ENCODE results near the gene GLYATL1. TPM values are rescaled to one million over a fixed set of nuclear protein-coding genes. Genes with fewer than 3 reads are reported as not detected.

GLYATL1 gene
- total RNA-seq, 1 experiment from 2014 or later: 3.8 TPM

GRCh38 chr11:58940028-58940427 lies 740 bp downstream of the GLYATL1 start:
- H3K36me3 ChIP-seq (replicated peaks; ENCODE audit: control insufficient read depth, insufficient read depth, low read length): no peaks in the 10 kb centered on the region
- H3K4me3 ChIP-seq (ENCODE audit: insufficient read depth, low read depth, low read length): no peak overlapping the region
- no peak for DNase-seq

GRCh38 chr11:58941838-58942237 lies 2.5 kb downstream of the GLYATL1 start:
- Histone ChIP-seq H3K27me3 (ENCODE audit: control insufficient read depth, insufficient read depth, low read length) (no peaks in the 10 kb centered on the region), H3K4me3 (ENCODE audit: insufficient read depth, low read depth, low read length) (no peak overlapping the region), H3K36me3 (replicated peaks; ENCODE audit: control insufficient read depth, insufficient read depth, low read length) (no peaks in the 10 kb centered on the region)
- no peak for DNase-seq

More at GRCh38 chr11:58940028-58940427, 740 bp downstream of the GLYATL1 start:
- H3K27me3 ChIP-seq (ENCODE audit: control insufficient read depth, insufficient read depth, low read length): no peaks in the 10 kb centered on the region

DNA sequence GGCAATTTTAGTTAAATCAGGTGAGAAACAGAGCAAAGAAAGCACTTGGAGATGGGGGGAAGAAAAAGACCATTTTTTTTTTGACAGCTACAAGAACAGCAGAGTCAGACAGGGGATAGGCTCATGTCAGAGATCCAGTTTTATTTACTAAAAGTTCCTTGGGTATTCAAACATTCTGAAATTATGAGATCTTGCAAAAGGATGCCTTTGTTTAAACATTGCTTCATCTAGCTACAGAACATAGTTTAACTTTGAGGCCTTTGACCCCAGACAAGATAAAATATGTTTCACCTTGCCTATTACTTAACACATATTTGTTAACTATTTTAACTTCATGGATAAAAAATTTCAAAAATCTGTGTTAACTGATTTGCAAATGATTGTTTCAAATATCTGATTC lies 6.4 kb downstream of the GLYATL1 start:
- DNase-seq: no peak
- H3K27me3 ChIP-seq (ENCODE audit: control insufficient read depth, insufficient read depth, low read length): no peaks in the 10 kb centered on the region
- no peaks in the 10 kb centered on the region for H3K36me3 ChIP-seq (replicated peaks; ENCODE audit: control insufficient read depth, insufficient read depth, low read length)
- no peak overlapping the region for H3K4me3 ChIP-seq (ENCODE audit: insufficient read depth, low read depth, low read length)

- DNase-seq: no peak
- H3K36me3 ChIP-seq (replicated peaks; ENCODE audit: control insufficient read depth, insufficient read depth, low read length): no peaks in the 10 kb centered on the region
- H3K27me3 ChIP-seq (ENCODE audit: control insufficient read depth, insufficient read depth, low read length): no peaks in the 10 kb centered on the region
- H3K4me3 ChIP-seq (ENCODE audit: insufficient read depth, low read depth, low read length): no peak overlapping the region
Observed at GRCh38 chr11:58949184-58949583, 9.9 kb downstream of the GLYATL1 start.

GRCh38 chr11:58957922-58958321 lies 18.6 kb downstream of the GLYATL1 start:
- DNase-seq: no peak
- no peak overlapping the region for H3K4me3 ChIP-seq (ENCODE audit: insufficient read depth, low read depth, low read length)
- no peaks in the 10 kb centered on the region for H3K36me3 ChIP-seq (replicated peaks; ENCODE audit: control insufficient read depth, insufficient read depth, low read length)
- H3K27me3 ChIP-seq (ENCODE audit: control insufficient read depth, insufficient read depth, low read length): no peaks in the 10 kb centered on the region

DNA sequence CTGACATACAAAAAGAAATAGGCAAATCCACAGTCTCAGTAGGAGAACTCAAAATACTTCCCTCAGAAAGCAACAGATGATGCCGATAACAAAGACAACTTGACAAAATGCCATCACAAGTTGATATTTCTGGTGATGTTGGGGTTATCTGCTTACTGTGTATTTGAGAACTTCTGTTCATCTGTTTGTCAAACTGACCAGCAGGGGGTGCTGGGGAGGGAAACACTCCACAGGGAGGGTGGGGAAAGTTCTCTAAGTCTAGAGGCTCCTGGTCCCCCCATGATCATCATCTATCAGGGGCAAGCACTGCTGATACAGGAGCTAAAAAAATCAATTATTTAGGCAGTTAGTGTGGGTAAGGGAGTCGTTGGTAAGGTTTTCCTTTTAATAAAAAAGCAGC lies 19.2 kb downstream of the GLYATL1 start:
- peak; percentile 47 for DNase-seq
- no peaks in the 10 kb centered on the region for H3K36me3 ChIP-seq (replicated peaks; ENCODE audit: control insufficient read depth, insufficient read depth, low read length)
- H3K27me3 ChIP-seq (ENCODE audit: control insufficient read depth, insufficient read depth, low read length): no peaks in the 10 kb centered on the region
- H3K4me3 ChIP-seq (ENCODE audit: insufficient read depth, low read depth, low read length): no peak overlapping the region

- peak; percentile 80 for DNase-seq
- no peaks in the 10 kb centered on the region for H3K36me3 ChIP-seq (replicated peaks; ENCODE audit: control insufficient read depth, insufficient read depth, low read length)
- H3K27me3 ChIP-seq (ENCODE audit: control insufficient read depth, insufficient read depth, low read length): peaks cover 6% of the 10 kb centered on the region; the same call in 1 of the 2 replicates
- H3K4me3 ChIP-seq (ENCODE audit: insufficient read depth, low read depth, low read length): peak overlapping the region; percentile 33; the same call in 1 of the 2 replicates
Observed at GRCh38 chr11:58963551-58964104, 24.3 kb downstream of the GLYATL1 start.

- Histone ChIP-seq H3K27me3 (ENCODE audit: control insufficient read depth, insufficient read depth, low read length) (peaks cover 8% of the 10 kb centered on the region; the same call in 1 of the 2 replicates), H3K36me3 (replicated peaks; ENCODE audit: control insufficient read depth, insufficient read depth, low read length) (no peaks in the 10 kb centered on the region), H3K4me3 (ENCODE audit: insufficient read depth, low read depth, low read length) (no peak overlapping the region)
- DNase-seq: no peak
Observed at GRCh38 chr11:58965246-58965985, 26.1 kb downstream of the GLYATL1 start.

DNA sequence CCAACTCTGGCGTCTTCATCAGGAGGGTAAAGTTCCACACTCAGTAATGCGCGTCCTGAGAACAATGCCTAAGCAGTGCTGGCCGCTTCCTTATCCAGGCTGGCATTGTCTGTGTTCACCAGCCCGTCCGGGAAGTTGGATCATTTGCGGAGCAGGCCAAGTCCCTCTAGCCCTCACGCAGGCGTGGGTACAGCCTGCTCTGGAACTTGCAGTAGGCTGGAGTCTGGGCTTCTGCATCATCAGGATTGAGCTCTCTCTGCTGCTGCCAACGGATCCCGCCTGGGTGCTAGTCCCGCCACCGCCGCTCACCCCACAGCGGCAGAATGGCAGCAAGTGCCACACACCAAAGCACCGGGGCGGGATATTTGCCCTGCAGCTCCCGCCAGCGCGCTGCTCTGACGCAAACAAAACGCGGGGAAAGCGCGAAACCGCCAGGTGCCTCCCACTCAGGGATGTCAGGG lies 29.0 kb downstream of the GLYATL1 start:
- peak; percentile 27 for DNase-seq
- no peaks in the 10 kb centered on the region for H3K36me3 ChIP-seq (replicated peaks; ENCODE audit: control insufficient read depth, insufficient read depth, low read length)
- H3K4me3 ChIP-seq (ENCODE audit: insufficient read depth, low read depth, low read length): peak overlapping the region; percentile 5; the same call in 1 of the 2 replicates
- peaks cover 8% of the 10 kb centered on the region; the same call in 1 of the 2 replicates for H3K27me3 ChIP-seq (ENCODE audit: control insufficient read depth, insufficient read depth, low read length)

GRCh38 chr11:58977470-58977869 lies 38.2 kb downstream of the GLYATL1 start:
- DNase-seq: no peak
- H3K4me3 ChIP-seq (ENCODE audit: insufficient read depth, low read depth, low read length): no peak overlapping the region
- H3K27me3 ChIP-seq (ENCODE audit: control insufficient read depth, insufficient read depth, low read length): no peaks in the 10 kb centered on the region
- no peaks in the 10 kb centered on the region for H3K36me3 ChIP-seq (replicated peaks; ENCODE audit: control insufficient read depth, insufficient read depth, low read length)

DNA sequence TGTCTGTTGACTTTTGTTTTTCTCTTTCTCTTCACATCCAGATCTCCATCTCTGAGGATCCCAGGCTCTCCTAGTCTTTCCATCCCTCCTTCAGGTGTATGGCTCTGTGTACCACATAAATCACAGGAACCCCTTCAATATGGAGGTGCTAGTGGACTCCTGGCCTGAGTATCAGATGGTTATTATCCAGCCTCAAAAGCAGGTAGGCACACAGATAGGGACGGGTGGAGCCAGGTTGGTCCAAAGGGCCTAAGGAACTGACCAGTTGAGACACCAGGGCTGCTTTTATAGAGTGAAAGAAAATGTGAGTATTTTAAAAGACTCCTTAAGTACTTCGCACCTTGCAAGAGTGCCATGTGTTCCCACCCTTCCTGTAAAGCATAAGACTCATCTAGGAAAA lies 39.9 kb downstream of the GLYATL1 start:
- Histone ChIP-seq H3K36me3 (replicated peaks; ENCODE audit: control insufficient read depth, insufficient read depth, low read length) (no peaks in the 10 kb centered on the region), H3K27me3 (ENCODE audit: control insufficient read depth, insufficient read depth, low read length) (no peaks in the 10 kb centered on the region), H3K4me3 (ENCODE audit: insufficient read depth, low read depth, low read length) (no peak overlapping the region)
- DNase-seq: no peak

DNA sequence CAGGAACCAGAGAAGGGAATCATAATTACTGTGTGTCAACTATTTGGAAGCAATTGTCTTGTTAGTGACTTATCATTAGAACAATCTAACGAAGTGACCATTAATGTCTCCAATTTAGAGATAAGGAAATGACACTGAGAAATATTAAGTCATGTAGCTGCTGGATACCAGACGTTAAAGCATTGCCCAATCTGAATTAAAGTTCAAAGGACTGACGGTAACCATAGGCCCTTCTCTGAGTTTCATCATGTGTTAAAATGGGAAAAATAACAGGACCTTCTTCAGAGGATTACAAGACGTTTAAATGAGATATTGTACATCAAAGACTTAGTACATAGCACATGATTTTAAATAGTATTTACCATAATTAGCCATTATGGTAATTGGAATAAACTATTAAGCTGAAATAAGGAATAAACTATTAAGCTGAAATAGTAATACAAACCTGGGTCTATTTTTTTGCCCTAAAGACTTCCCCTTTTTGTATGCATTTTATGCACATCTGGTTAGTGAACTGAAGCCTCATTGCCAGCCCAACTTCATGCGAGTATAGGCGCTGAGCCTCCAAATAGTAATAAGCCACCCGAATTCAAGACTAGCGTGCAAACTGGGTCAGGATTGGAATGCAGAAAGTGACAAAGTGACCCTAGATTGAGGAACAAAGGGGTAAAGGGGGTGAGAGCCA lies 41.0 kb downstream of the GLYATL1 start:
- H3K4me3 ChIP-seq (ENCODE audit: insufficient read depth, low read depth, low read length): no peak overlapping the region
- H3K27me3 ChIP-seq (ENCODE audit: control insufficient read depth, insufficient read depth, low read length): no peaks in the 10 kb centered on the region
- no peak for DNase-seq
- no peaks in the 10 kb centered on the region for H3K36me3 ChIP-seq (replicated peaks; ENCODE audit: control insufficient read depth, insufficient read depth, low read length)

DNA sequence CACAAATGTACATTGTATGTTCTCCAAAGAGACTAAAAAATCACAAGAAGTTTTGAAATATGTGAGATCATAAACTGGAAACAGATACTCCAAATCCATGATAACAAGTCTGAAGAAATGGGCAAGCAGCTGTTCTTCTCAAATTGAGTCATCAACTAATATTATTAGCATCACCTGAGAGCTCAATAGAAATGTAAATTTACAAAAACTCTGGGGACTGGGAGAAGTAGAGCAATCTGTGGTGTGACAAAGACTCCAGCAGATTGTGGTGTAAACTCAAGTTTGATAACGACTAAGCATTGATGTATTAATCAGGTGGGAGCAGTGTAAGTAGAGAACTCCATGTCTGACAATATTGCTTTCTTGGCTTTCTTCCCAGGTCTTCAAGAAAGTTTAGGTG lies 53.2 kb downstream of the GLYATL1 start:
- Histone ChIP-seq H3K27me3 (ENCODE audit: control insufficient read depth, insufficient read depth, low read length) (no peaks in the 10 kb centered on the region), H3K4me3 (ENCODE audit: insufficient read depth, low read depth, low read length) (no peak overlapping the region), H3K36me3 (replicated peaks; ENCODE audit: control insufficient read depth, insufficient read depth, low read length) (no peaks in the 10 kb centered on the region)
- DNase-seq: no peak

DNA sequence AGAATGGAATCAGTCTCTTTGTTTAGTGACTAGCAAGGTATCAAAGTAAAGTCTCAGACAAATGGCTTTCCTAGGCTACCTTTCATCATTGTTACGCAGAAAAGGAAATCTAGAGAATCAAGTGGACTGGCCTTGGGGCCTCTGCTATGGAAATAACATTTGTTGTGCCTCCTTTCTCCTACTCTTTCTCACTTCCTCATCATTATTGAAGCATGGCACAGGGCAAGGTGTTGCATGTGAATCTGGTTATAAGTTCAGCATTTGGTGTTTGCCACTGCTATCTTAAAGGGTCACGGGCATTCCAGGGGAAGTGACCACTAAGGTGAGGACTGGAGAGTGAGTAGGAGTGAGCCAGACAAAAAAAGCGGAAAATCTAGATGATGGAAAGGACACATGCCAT lies 54.9 kb downstream of the GLYATL1 start:
- no peaks in the 10 kb centered on the region for H3K36me3 ChIP-seq (replicated peaks; ENCODE audit: control insufficient read depth, insufficient read depth, low read length)
- no peak for DNase-seq
- no peak overlapping the region for H3K4me3 ChIP-seq (ENCODE audit: insufficient read depth, low read depth, low read length)
- no peaks in the 10 kb centered on the region for H3K27me3 ChIP-seq (ENCODE audit: control insufficient read depth, insufficient read depth, low read length)

All from H7 (cell line).